ENCODE measurements around the gene HRK. TPM values are rescaled to one million over a fixed set of nuclear protein-coding genes. Genes with fewer than 3 reads are reported as not detected.

The HRK gene
- total and polyA plus RNA-seq, 9 of the 15 experiments (the other 6 are each of a cell fraction or from before 2014, with no cell fraction given), result 0.01 to 0.05 (median 0.04) TPM; not detected in 6

DNA sequence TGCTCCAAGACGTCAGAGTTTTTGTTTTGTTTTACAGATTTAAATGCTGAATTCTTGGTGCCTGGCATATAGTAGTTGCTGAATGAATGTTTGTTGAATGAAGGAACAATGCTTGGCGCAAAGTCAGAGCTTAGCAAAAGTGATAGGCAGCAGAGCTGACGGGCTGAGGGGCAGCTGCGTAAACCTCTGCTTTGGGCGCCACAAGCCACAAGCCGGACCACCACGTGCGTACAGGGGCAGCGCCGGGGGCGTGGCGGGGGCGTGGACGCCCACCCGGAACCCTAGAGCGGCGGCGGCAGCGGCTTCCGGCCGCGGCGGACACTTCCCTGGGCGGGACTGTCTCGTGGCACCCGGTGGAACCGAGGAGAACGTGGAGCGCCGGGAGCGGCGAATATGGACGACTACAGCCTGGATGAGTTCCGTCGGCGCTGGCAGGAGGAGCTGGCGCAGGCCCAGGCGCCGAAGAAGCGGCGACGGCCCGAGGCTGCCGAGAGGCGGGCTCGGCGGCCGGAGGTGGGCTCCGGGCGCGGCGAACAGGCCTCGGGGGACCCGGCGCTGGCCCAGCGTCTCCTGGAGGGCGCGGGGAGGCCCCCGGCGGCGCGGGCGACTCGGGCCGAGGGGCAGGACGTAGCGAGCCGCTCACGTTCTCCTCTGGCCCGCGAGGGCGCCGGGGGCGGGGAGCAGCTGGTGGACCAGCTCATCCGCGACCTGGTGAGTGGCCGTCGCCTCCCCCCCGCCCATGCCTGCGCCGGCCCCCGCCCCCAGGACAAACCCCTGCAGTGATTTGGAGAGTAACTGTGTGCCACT lies 29.6 kb upstream of the HRK start, which contains the start of gene FBXW8 (continued):
- TF ChIP-seq DIDO1 (tag; IDR thresholded peaks at IDR 0.05; ENCODE audit: low read depth), result peak; percentile 75; the same call in 1 of the 2 replicates
- peak in 1 of 2 experiments; percentile 80; a peak in 2 of 4 replicates for TF ChIP-seq KDM1A (IDR thresholded peaks at IDR 0.05)
- peak; percentile 72 for TF ChIP-seq ELF1 (tag; IDR thresholded peaks at IDR 0.05)
- peak; percentile 77 for TF ChIP-seq RBBP5 (IDR thresholded peaks at IDR 0.05; ENCODE audit: borderline replicate concordance, insufficient read depth, low read length, poor library complexity, severe bottlenecking)
- no peak for TF ChIP-seq TAL1 (IDR thresholded peaks at IDR 0.05)
- TF ChIP-seq, protein P1, sequence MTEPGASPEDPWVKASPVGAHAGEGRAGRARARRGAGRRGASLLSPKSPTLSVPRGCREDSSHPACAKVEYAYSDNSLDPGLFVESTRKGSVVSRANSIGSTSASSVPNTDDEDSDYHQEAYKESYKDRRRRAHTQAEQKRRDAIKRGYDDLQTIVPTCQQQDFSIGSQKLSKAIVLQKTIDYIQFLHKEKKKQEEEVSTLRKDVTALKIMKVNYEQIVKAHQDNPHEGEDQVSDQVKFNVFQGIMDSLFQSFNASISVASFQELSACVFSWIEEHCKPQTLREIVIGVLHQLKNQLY (CRISPR knock-in tag; conservative IDR thresholded peaks at IDR 0.05), result no peak
- 0 out of 2 replicates have a peak, but pooled peaks have one; percentile 24 for TF ChIP-seq GTF2A2 (tag; IDR thresholded peaks at IDR 0.05)
- no peak for TF ChIP-seq ZNF124 (CRISPR knock-in tag; IDR thresholded peaks at IDR 0.05)
- TF ChIP-seq TOE1 (IDR thresholded peaks at IDR 0.05; ENCODE audit: borderline replicate concordance), result peak; percentile 72; the same call in 1 of the 2 replicates
- no peak for TF ChIP-seq TOE1 (CRISPR knock-in tag; IDR thresholded peaks at IDR 0.05; ENCODE audit: borderline replicate concordance, low read depth)
- TF ChIP-seq BDP1 (IDR thresholded peaks at IDR 0.05; ENCODE audit: insufficient read depth, insufficient read length), result no peak
- TF ChIP-seq, protein P2, sequence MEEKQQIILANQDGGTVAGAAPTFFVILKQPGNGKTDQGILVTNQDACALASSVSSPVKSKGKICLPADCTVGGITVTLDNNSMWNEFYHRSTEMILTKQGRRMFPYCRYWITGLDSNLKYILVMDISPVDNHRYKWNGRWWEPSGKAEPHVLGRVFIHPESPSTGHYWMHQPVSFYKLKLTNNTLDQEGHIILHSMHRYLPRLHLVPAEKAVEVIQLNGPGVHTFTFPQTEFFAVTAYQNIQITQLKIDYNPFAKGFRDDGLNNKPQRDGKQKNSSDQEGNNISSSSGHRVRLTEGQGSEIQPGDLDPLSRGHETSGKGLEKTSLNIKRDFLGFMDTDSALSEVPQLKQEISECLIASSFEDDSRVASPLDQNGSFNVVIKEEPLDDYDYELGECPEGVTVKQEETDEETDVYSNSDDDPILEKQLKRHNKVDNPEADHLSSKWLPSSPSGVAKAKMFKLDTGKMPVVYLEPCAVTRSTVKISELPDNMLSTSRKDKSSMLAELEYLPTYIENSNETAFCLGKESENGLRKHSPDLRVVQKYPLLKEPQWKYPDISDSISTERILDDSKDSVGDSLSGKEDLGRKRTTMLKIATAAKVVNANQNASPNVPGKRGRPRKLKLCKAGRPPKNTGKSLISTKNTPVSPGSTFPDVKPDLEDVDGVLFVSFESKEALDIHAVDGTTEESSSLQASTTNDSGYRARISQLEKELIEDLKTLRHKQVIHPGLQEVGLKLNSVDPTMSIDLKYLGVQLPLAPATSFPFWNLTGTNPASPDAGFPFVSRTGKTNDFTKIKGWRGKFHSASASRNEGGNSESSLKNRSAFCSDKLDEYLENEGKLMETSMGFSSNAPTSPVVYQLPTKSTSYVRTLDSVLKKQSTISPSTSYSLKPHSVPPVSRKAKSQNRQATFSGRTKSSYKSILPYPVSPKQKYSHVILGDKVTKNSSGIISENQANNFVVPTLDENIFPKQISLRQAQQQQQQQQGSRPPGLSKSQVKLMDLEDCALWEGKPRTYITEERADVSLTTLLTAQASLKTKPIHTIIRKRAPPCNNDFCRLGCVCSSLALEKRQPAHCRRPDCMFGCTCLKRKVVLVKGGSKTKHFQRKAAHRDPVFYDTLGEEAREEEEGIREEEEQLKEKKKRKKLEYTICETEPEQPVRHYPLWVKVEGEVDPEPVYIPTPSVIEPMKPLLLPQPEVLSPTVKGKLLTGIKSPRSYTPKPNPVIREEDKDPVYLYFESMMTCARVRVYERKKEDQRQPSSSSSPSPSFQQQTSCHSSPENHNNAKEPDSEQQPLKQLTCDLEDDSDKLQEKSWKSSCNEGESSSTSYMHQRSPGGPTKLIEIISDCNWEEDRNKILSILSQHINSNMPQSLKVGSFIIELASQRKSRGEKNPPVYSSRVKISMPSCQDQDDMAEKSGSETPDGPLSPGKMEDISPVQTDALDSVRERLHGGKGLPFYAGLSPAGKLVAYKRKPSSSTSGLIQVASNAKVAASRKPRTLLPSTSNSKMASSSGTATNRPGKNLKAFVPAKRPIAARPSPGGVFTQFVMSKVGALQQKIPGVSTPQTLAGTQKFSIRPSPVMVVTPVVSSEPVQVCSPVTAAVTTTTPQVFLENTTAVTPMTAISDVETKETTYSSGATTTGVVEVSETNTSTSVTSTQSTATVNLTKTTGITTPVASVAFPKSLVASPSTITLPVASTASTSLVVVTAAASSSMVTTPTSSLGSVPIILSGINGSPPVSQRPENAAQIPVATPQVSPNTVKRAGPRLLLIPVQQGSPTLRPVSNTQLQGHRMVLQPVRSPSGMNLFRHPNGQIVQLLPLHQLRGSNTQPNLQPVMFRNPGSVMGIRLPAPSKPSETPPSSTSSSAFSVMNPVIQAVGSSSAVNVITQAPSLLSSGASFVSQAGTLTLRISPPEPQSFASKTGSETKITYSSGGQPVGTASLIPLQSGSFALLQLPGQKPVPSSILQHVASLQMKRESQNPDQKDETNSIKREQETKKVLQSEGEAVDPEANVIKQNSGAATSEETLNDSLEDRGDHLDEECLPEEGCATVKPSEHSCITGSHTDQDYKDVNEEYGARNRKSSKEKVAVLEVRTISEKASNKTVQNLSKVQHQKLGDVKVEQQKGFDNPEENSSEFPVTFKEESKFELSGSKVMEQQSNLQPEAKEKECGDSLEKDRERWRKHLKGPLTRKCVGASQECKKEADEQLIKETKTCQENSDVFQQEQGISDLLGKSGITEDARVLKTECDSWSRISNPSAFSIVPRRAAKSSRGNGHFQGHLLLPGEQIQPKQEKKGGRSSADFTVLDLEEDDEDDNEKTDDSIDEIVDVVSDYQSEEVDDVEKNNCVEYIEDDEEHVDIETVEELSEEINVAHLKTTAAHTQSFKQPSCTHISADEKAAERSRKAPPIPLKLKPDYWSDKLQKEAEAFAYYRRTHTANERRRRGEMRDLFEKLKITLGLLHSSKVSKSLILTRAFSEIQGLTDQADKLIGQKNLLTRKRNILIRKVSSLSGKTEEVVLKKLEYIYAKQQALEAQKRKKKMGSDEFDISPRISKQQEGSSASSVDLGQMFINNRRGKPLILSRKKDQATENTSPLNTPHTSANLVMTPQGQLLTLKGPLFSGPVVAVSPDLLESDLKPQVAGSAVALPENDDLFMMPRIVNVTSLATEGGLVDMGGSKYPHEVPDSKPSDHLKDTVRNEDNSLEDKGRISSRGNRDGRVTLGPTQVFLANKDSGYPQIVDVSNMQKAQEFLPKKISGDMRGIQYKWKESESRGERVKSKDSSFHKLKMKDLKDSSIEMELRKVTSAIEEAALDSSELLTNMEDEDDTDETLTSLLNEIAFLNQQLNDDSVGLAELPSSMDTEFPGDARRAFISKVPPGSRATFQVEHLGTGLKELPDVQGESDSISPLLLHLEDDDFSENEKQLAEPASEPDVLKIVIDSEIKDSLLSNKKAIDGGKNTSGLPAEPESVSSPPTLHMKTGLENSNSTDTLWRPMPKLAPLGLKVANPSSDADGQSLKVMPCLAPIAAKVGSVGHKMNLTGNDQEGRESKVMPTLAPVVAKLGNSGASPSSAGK (IDR thresholded peaks at IDR 0.05), result peak; percentile 82
- TF ChIP-seq SMARCA4 (IDR thresholded peaks at IDR 0.05), result peak; percentile 32; the same call in 1 of the 2 replicates
- TF ChIP-seq, protein P3, sequence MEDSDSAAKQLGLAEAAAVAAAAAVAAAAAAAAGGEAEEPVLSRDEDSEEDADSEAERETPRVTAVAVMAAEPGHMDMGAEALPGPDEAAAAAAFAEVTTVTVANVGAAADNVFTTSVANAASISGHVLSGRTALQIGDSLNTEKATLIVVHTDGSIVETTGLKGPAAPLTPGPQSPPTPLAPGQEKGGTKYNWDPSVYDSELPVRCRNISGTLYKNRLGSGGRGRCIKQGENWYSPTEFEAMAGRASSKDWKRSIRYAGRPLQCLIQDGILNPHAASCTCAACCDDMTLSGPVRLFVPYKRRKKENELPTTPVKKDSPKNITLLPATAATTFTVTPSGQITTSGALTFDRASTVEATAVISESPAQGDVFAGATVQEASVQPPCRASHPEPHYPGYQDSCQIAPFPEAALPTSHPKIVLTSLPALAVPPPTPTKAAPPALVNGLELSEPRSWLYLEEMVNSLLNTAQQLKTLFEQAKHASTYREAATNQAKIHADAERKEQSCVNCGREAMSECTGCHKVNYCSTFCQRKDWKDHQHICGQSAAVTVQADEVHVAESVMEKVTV (CRISPR knock-in tag; IDR thresholded peaks at IDR 0.05), result no peak
